H1 (cell line): ENCODE measurements around the gene ZFYVE1. TPM values are rescaled to one million over a fixed set of nuclear protein-coding genes. Genes with fewer than 3 reads are reported as not detected.
"Not testable (repeated sequence)": the region's sequence is repeated elsewhere in the genome, so short reads cannot be mapped to it uniquely, and the experiment has no call there.

Experiments
- CTCF ChIA-PET: fragments of 300-600 bp; sonication (Branson Sonifier 250); formaldehyde crosslinking; loops from one replicate; lab custom pipeline; 2021; ENCODE audit not compliant: partially characterized antibody; lab: Charles Lee
- POLR2A ChIA-PET: fragments of 300-600 bp; sonication (Branson Sonifier 250); formaldehyde crosslinking; loops from one replicate; lab custom pipeline; 2021; ENCODE audit warnings: inconsistent platforms; ENCODE audit not compliant: partially characterized antibody; lab: Charles Lee
- DNase-seq, 2 experiments: peaks; one replicate each; pipeline versions ENCODE4 v3.0.0 to v3.0.0-alpha.2; 2010 to 2022; ENCODE audit warnings: low spot score in 2 of 2, low read depth in 1 of 2, mixed read lengths in 1 of 2
- FAIRE-seq: peaks from 2 replicates; lab custom pipeline; 2011; peaks lifted over from hg19 to GRCh38; lab: Jason Lieb, UNC
- H2AFZ ChIP-seq: 2 replicates; pipeline ENCODE4 v1.8.1; 2012; ENCODE audit warnings: low read length, inconsistent platforms
- H2AK5ac ChIP-seq: 2 replicates; pipeline ENCODE4 v1.6.1; 2013; ENCODE audit warnings: low read depth, low read length
- H2BK120ac ChIP-seq: replicated peaks from 2 replicates; pipeline ENCODE3; 2013; ENCODE audit warnings: low read depth, low read length, inconsistent platforms
- H2BK12ac ChIP-seq: 2 replicates; pipeline ENCODE4 v1.6.1; 2013; ENCODE audit warnings: low read depth, low read length
- H2BK15ac ChIP-seq: 2 replicates; pipeline ENCODE4 v1.6.1; 2013; ENCODE audit warnings: low read length
- H2BK20ac ChIP-seq: 2 replicates; pipeline ENCODE4 v1.6.1; 2013; ENCODE audit warnings: low read length
- H2BK5ac ChIP-seq: 2 replicates; pipeline ENCODE4 v1.6.1; 2013; ENCODE audit warnings: low read depth, low read length
- H3K14ac ChIP-seq: 2 replicates; pipeline ENCODE4 v1.6.1; 2013; ENCODE audit warnings: inconsistent platforms; ENCODE audit not compliant: insufficient read length
- H3K18ac ChIP-seq: 2 replicates; pipeline ENCODE4 v1.6.1; 2013; ENCODE audit warnings: low read length; ENCODE audit errors: extremely low read depth
- H3K23ac ChIP-seq: 2 replicates; pipeline ENCODE4 v1.6.1; 2013; ENCODE audit warnings: inconsistent platforms; ENCODE audit not compliant: insufficient read length
- H3K23me2 ChIP-seq: 2 replicates; pipeline ENCODE4 v1.6.1; 2013; ENCODE audit warnings: low read depth, low read length
- H3K27ac ChIP-seq: 2 replicates; pipeline ENCODE4 v1.6.1; 2011; ENCODE audit warnings: low read depth, low read length, inconsistent platforms
- H3K27me3 ChIP-seq, 4 experiments: replicated peaks in 1 of 4; 1 replicate in 1 of 4; 2 replicates in 3 of 4; pipeline versions ENCODE4 v1.6.1 to v1.8.1; 2011 to 2013; ENCODE audit warnings: low read length in 3 of 4, mild to moderate bottlenecking in 3 of 4, inconsistent platforms in 2 of 4, mixed read lengths in 2 of 4, moderate library complexity in 1 of 4; ENCODE audit not compliant: control insufficient read depth in 3 of 4, insufficient read depth in 3 of 4; ENCODE audit errors: extremely low read depth in 1 of 4
- H3K36me3 ChIP-seq, 4 experiments: 2 replicates each; pipeline versions ENCODE4 v1.6.1 to v1.8.1; 2011 to 2013; ENCODE audit warnings: mild to moderate bottlenecking in 4 of 4, low read length in 3 of 4, moderate library complexity in 2 of 4, control low read depth in 1 of 4, inconsistent platforms in 1 of 4; ENCODE audit not compliant: insufficient read depth in 4 of 4, control insufficient read depth in 2 of 4
- H3K4ac ChIP-seq: replicated peaks from 2 replicates; pipeline ENCODE3; 2013; ENCODE audit warnings: low read length, low read depth, mixed read lengths, inconsistent platforms; ENCODE audit not compliant: insufficient read length
- H3K4me1 ChIP-seq, 4 experiments: replicated peaks in 1 of 4; 1 replicate in 1 of 4; 2 replicates in 3 of 4; pipeline versions ENCODE4 v1.6.1 to v1.8.1; 2011 to 2013; ENCODE audit warnings: low read length in 3 of 4, inconsistent platforms in 2 of 4, mixed read lengths in 1 of 4; ENCODE audit not compliant: insufficient read depth in 4 of 4, control insufficient read depth in 3 of 4
- H3K4me2 ChIP-seq, 2 experiments: 2 replicates each; pipeline versions ENCODE4 v1.6.1 to v1.8.1; 2011 to 2013; ENCODE audit warnings: low read depth in 2 of 2, low read length in 2 of 2, control low read depth in 1 of 2, inconsistent platforms in 1 of 2, mild to moderate bottlenecking in 1 of 2; ENCODE audit not compliant: insufficient read depth in 1 of 2
- H3K4me3 ChIP-seq, 4 experiments: fragments of 200-600, 300-600 bp in 1 of 4; sonication (generic), shearing (Covaris generic), sonication (Bioruptor Twin) in 1 of 4; 2 replicates each; pipeline versions ENCODE4 v1.5.1 to v1.8.1; 2011 to 2016; ENCODE audit warnings: low read length in 4 of 4, low read depth in 3 of 4, control low read depth in 2 of 4, inconsistent platforms in 2 of 4, mild to moderate bottlenecking in 2 of 4, mixed read lengths in 1 of 4, moderate library complexity in 1 of 4; ENCODE audit not compliant: insufficient read depth in 2 of 4; ENCODE audit errors: extremely low read depth in 1 of 4
- H3K56ac ChIP-seq: replicated peaks from 2 replicates; pipeline ENCODE3; 2013; ENCODE audit warnings: low read depth, mild to moderate bottlenecking, mixed read lengths, low read length, inconsistent platforms; ENCODE audit not compliant: insufficient read length
- H3K79me1 ChIP-seq: 2 replicates; pipeline ENCODE4 v1.6.1; 2013; ENCODE audit warnings: low read depth, low read length, control low read depth
- H3K79me2 ChIP-seq, 2 experiments: 2 replicates each; pipeline versions ENCODE4 v1.6.1 to v1.8.1; 2012 to 2013; ENCODE audit warnings: low read length in 2 of 2, mild to moderate bottlenecking in 2 of 2, inconsistent platforms in 1 of 2; ENCODE audit not compliant: insufficient read depth in 2 of 2, control insufficient read depth in 1 of 2
- H3K9ac ChIP-seq, 4 experiments: replicated peaks in 1 of 4; 1 replicate in 1 of 4; 2 replicates in 3 of 4; pipeline versions ENCODE4 v1.6.1 to v1.8.1; 2011 to 2013; ENCODE audit warnings: low read depth in 3 of 4, low read length in 3 of 4, control low read depth in 2 of 4, mild to moderate bottlenecking in 2 of 4, moderate library complexity in 2 of 4, inconsistent platforms in 1 of 4; ENCODE audit errors: extremely low read depth in 1 of 4
- H3K9me3 ChIP-seq, 2 experiments: 2 replicates each; pipeline versions ENCODE4 v1.6.1 to v1.8.1; 2012 to 2013; ENCODE audit warnings: mild to moderate bottlenecking in 2 of 2, moderate library complexity in 2 of 2, control low read depth in 1 of 2, inconsistent platforms in 1 of 2, low read depth in 1 of 2, low read length in 1 of 2, mixed read lengths in 1 of 2; ENCODE audit not compliant: insufficient read depth in 2 of 2
- H4K20me1 ChIP-seq, 2 experiments: replicated peaks in 1 of 2; 2 replicates each; pipeline versions ENCODE3 to v1.8.1; 2011 to 2013; ENCODE audit warnings: inconsistent platforms in 2 of 2, low read length in 2 of 2, mild to moderate bottlenecking in 1 of 2; ENCODE audit not compliant: insufficient read depth in 2 of 2, control insufficient read depth in 1 of 2
- H4K5ac ChIP-seq: 2 replicates; pipeline ENCODE4 v1.6.1; 2013; ENCODE audit warnings: low read length, low read depth, mixed read lengths, inconsistent platforms; ENCODE audit not compliant: insufficient read length
- H4K8ac ChIP-seq: 2 replicates; pipeline ENCODE4 v1.8.0; 2013; ENCODE audit warnings: mild to moderate bottlenecking, moderate library complexity, low read length, inconsistent platforms; ENCODE audit not compliant: insufficient read depth; ENCODE audit errors: extremely low read depth
- H4K91ac ChIP-seq: replicated peaks from 2 replicates; pipeline ENCODE3; 2013; ENCODE audit warnings: low read length, mixed read lengths, inconsistent platforms; ENCODE audit not compliant: insufficient read length
- WGBS, 2 experiments: shearing (Covaris generic) in 1 of 2; methylation state at CpG; one replicate each; pipeline versions ENCODE4 v1.1.6 to v1.1.7; 2013 to 2015; ENCODE audit warnings: low lambda C conversion rate in 2 of 2, mixed read lengths in 2 of 2, inconsistent platforms in 1 of 2, low coverage in 1 of 2, missing lambda C conversion rate in 1 of 2; ENCODE audit not compliant: insufficient replicate concordance in 2 of 2, insufficient coverage in 1 of 2, insufficient read length in 1 of 2; ENCODE audit errors: extremely low coverage in 1 of 2, missing lambda C conversion rate in 1 of 2; 5-methylcytosine and 5-hydroxymethylcytosine counted together
- polyA plus RNA-seq, 7 experiments: library from polyadenylated mRNA; depleted of rRNA in 3 of 7; stranded (reverse) in 5 of 7; unstranded in 2 of 7; fragments of >200 nt in 5 of 7; fragments of 200-250 nt in 2 of 7; gene quantifications; 1 replicate in 5 of 7; 2 replicates in 1 of 7; 4 replicates in 1 of 7; pipeline versions ENCODE4 v1.2.1 to v1.2.3, GENCODE V29; 2011 to 2013; ENCODE audit warnings: missing spikeins in 2 of 7, mixed read lengths in 2 of 7
- total RNA-seq: library from RNA; stranded (reverse); fragmentation: NEBNext Ultra II Directional; extraction: Animal tissue kit (Norgen Biotek cat#: 25700); gene quantifications from 2 replicates; pipeline ENCODE4 v1.2.1, GENCODE V29; 2021

ZFYVE1 gene
- total and polyA plus RNA-seq, 2 of the 8 experiments (the other 6 are each of a cell fraction or from before 2014, with no cell fraction given) = 9.8 to 12.5 TPM

GRCh38 chr14:72956741-72957140, 70.2 kb downstream of the ZFYVE1 start:
- H3K14ac ChIP-seq, H3K9me3 ChIP-seq, H3K9ac ChIP-seq, H3K18ac ChIP-seq, H2BK15ac ChIP-seq, H4K5ac ChIP-seq, FAIRE-seq, H4K91ac ChIP-seq, H3K4me1 ChIP-seq, H4K20me1 ChIP-seq, H3K79me1 ChIP-seq, H3K79me2 ChIP-seq, H2BK12ac ChIP-seq, H2AFZ ChIP-seq, H2BK20ac ChIP-seq, H2BK5ac ChIP-seq, POLR2A ChIA-PET, H3K27ac ChIP-seq, H2AK5ac ChIP-seq, H3K23me2 ChIP-seq, H2BK120ac ChIP-seq, H3K4ac ChIP-seq, H3K56ac ChIP-seq, H3K23ac ChIP-seq, DNase-seq, H3K27me3 ChIP-seq, H4K8ac ChIP-seq, H3K4me2 ChIP-seq, H3K4me3 ChIP-seq: not testable (repeated sequence)
- CTCF ChIA-PET = interaction anchor here (0.6 to 3.6 kb wide), 5 partner anchors 8 to 440 kb away, joined by 3 to 23 read pairs (median 4); no protein-coding TSS in a partner anchor
- 92% methylated on average over 3 of the region's 9 CpGs; no CpG with 5 or more reads in 1 of the 2 experiments for WGBS, 2 experiments
- peaks cover 2 to 29% (median 7%) of the 10 kb centered on the region in 4 experiments; a peak in 4 of 8 replicates for H3K36me3 ChIP-seq
